ENCODE results near the gene S100A7A. TPM values are rescaled to one million over a fixed set of nuclear protein-coding genes. Genes with fewer than 3 reads are reported as not detected.

The S100A7A gene
- total and polyA plus RNA-seq, 4 donors, result not detected

GRCh38 chr1:153431427-153431826, 15.1 kb downstream of the S100A7A start:
- Histone ChIP-seq H3K9ac (ENCODE audit: low read depth in 1 of 2, low read length in 2 of 2) (no peak overlapping the region), H3K4me1 (ENCODE audit: control insufficient read depth in 4 of 4, insufficient read depth in 4 of 4, low read length in 3 of 4) (no peaks in the 10 kb centered on the region), H3K27me3 (ENCODE audit: control insufficient read depth in 4 of 4, insufficient read depth in 4 of 4, low read length in 3 of 4) (peaks cover 0 to 6% (median 0%) of the 10 kb centered on the region in 4 donors), H3K27ac (ENCODE audit: low read depth in 1 of 2, low read length in 2 of 2) (no peak overlapping the region), H3K9me3 (ENCODE audit: control insufficient read depth in 4 of 4, low read length in 3 of 4) (no peaks in the 10 kb centered on the region), H3K4me3 (ENCODE audit: low read depth in 1 of 3, low read length in 3 of 3) (no peak overlapping the region), H3K36me3 (ENCODE audit: control insufficient read depth in 4 of 4, insufficient read depth in 3 of 4, low read depth in 1 of 4, low read length in 3 of 4) (no peaks in the 10 kb centered on the region)
- WGBS, result 78% methylated on average over 3 of the region's 3 CpGs
- TF ChIP-seq YY1 (IDR thresholded peaks at IDR 0.05), result no peak
- TF ChIP-seq JUND (IDR thresholded peaks at IDR 0.05), result no peak
- no peak for TF ChIP-seq NR2F2 (IDR thresholded peaks at IDR 0.05)
- TF ChIP-seq ATF3 (IDR thresholded peaks at IDR 0.05), result no peak
- no peak for TF ChIP-seq RAD21 (IDR thresholded peaks at IDR 0.05)
- no peak for TF ChIP-seq CTCF (IDR thresholded peaks at IDR 0.05; ENCODE audit: low read depth, low read length, missing input control)
- DNase-seq (ENCODE audit: low spot score), result no peak

GRCh38 chr1:153431928-153432327, 15.6 kb downstream of the S100A7A start:
- DNase-seq (ENCODE audit: low spot score), result peak; percentile 16
- H3K4me1 ChIP-seq (ENCODE audit: control insufficient read depth in 4 of 4, insufficient read depth in 4 of 4, low read length in 3 of 4), result no peaks in the 10 kb centered on the region
- H3K9ac ChIP-seq (ENCODE audit: low read depth in 1 of 2, low read length in 2 of 2), result no peak overlapping the region
- H3K36me3 ChIP-seq (ENCODE audit: control insufficient read depth in 4 of 4, insufficient read depth in 3 of 4, low read depth in 1 of 4, low read length in 3 of 4), result no peaks in the 10 kb centered on the region
- H3K27ac ChIP-seq (ENCODE audit: low read depth in 1 of 2, low read length in 2 of 2), result no peak overlapping the region
- H3K4me3 ChIP-seq (ENCODE audit: low read depth in 1 of 3, low read length in 3 of 3), result no peak overlapping the region
- no peaks in the 10 kb centered on the region for H3K9me3 ChIP-seq (ENCODE audit: control insufficient read depth in 4 of 4, low read length in 3 of 4)
- WGBS, result 64% methylated on average over 4 of the region's 4 CpGs
- H3K27me3 ChIP-seq (ENCODE audit: control insufficient read depth in 4 of 4, insufficient read depth in 4 of 4, low read length in 3 of 4), result peaks cover 0 to 6% (median 0%) of the 10 kb centered on the region in 4 donors
- TF ChIP-seq ZBTB33 (IDR thresholded peaks at IDR 0.05), result no peak

- Histone ChIP-seq H3K9ac (ENCODE audit: low read depth in 1 of 2, low read length in 2 of 2) (no peak overlapping the region), H3K9me3 (ENCODE audit: control insufficient read depth in 4 of 4, low read length in 3 of 4) (no peaks in the 10 kb centered on the region), H3K27me3 (ENCODE audit: control insufficient read depth in 4 of 4, insufficient read depth in 4 of 4, low read length in 3 of 4) (peaks cover 0 to 3% (median 0%) of the 10 kb centered on the region in 4 donors), H3K27ac (ENCODE audit: low read depth in 1 of 2, low read length in 2 of 2) (no peak overlapping the region), H3K36me3 (ENCODE audit: control insufficient read depth in 4 of 4, insufficient read depth in 3 of 4, low read depth in 1 of 4, low read length in 3 of 4) (no peaks in the 10 kb centered on the region), H3K4me3 (ENCODE audit: low read depth in 1 of 3, low read length in 3 of 3) (no peak overlapping the region), H3K4me1 (ENCODE audit: control insufficient read depth in 4 of 4, insufficient read depth in 4 of 4, low read length in 3 of 4) (no peaks in the 10 kb centered on the region)
- DNase-seq (ENCODE audit: low spot score), result peak; percentile 12
- 68% methylated on average over 9 of the region's 9 CpGs for WGBS
- TF ChIP-seq GABPA (IDR thresholded peaks at IDR 0.05 in 1 of 2, conservative IDR thresholded peaks at IDR 0.05 in 1 of 2) (no peak), HNF4A (conservative IDR thresholded peaks at IDR 0.05) (no peak), REST (IDR thresholded peaks at IDR 0.05) (no peak), EGR1 (IDR thresholded peaks at IDR 0.05; ENCODE audit: low read depth in 2 of 2) (no peak), CTCF (IDR thresholded peaks at IDR 0.05; ENCODE audit: low read depth, low read length, missing input control) (no peak), HNF4G (IDR thresholded peaks at IDR 0.05) (no peak), YY1 (IDR thresholded peaks at IDR 0.05) (no peak), FOXA1 (IDR thresholded peaks at IDR 0.05) (no peak), RXRA (IDR thresholded peaks at IDR 0.05) (no peak), ATF3 (IDR thresholded peaks at IDR 0.05) (no peak), RAD21 (IDR thresholded peaks at IDR 0.05) (no peak), SP1 (IDR thresholded peaks at IDR 0.05) (no peak)
Measured at GRCh38 chr1:153432874-153433681, 16.8 kb downstream of the S100A7A start.
